HS-5 (cell line): ENCODE data around the gene ZBTB20.
"Not testable (repeated sequence)": the region's sequence is repeated elsewhere in the genome, so short reads cannot be mapped to it uniquely, and the experiment has no call there.

Source experiments
- DNase-seq: peaks from one replicate; pipeline ENCODE4 v3.0.0-alpha.2; 2012; ENCODE audit warnings: low read depth

ZBTB20 gene

GRCh38 chr3:115147329-115148141 is 447 bp upstream of the ZBTB20 start:
- peak; percentile 98 for DNase-seq

GRCh38 chr3:115146032-115146417 is 1.1 kb downstream of the ZBTB20 start:
- no peak for DNase-seq

GRCh38 chr3:115141033-115141757 is 5.9 kb downstream of the ZBTB20 start:
- DNase-seq = no peak

GRCh38 chr3:115139072-115139471 is 8.0 kb downstream of the ZBTB20 start:
- DNase-seq = no peak

GRCh38 chr3:115134648-115135347 is 12.3 kb downstream of the ZBTB20 start:
- no peak for DNase-seq

- DNase-seq = no peak
Measured at GRCh38 chr3:115127208-115127607, 19.9 kb downstream of the ZBTB20 start.

GRCh38 chr3:115120597-115120996 is 26.5 kb downstream of the ZBTB20 start:
- no peak for DNase-seq

GRCh38 chr3:115113367-115113766 is 33.7 kb downstream of the ZBTB20 start:
- DNase-seq = no peak

- DNase-seq = no peak
Measured at GRCh38 chr3:115111632-115112031, 35.5 kb downstream of the ZBTB20 start.

GRCh38 chr3:115110830-115111229 is 36.3 kb downstream of the ZBTB20 start:
- no peak for DNase-seq

GRCh38 chr3:115110066-115110465 is 37.0 kb downstream of the ZBTB20 start:
- DNase-seq = not testable (repeated sequence)

GRCh38 chr3:115108614-115109013 is 38.5 kb downstream of the ZBTB20 start:
- no peak for DNase-seq

- DNase-seq = no peak
Measured at GRCh38 chr3:115102046-115102445, 45.0 kb downstream of the ZBTB20 start.

GRCh38 chr3:115100806-115101205 is 46.3 kb downstream of the ZBTB20 start:
- DNase-seq = no peak

GRCh38 chr3:115099986-115100571 is 47.0 kb downstream of the ZBTB20 start:
- DNase-seq = no peak

- no peak for DNase-seq
Measured at GRCh38 chr3:115099134-115099985, 47.7 kb downstream of the ZBTB20 start.

GRCh38 chr3:115098354-115099073 is 48.6 kb downstream of the ZBTB20 start:
- DNase-seq = no peak

GRCh38 chr3:115095236-115095635 is 51.9 kb downstream of the ZBTB20 start:
- DNase-seq = no peak

GRCh38 chr3:115092220-115092791 is 54.8 kb downstream of the ZBTB20 start:
- peak; percentile 15 for DNase-seq

GRCh38 chr3:115090712-115091111 is 56.4 kb downstream of the ZBTB20 start:
- DNase-seq = no peak
